GM23338 (cell line): ENCODE results near the gene PIPOX. TPM values are rescaled to one million over a fixed set of nuclear protein-coding genes. Genes with fewer than 3 reads are reported as not detected.

ENCODE experiments used
- ATAC-seq: fragments of 200-7000 bp; cut with Tn5 transposase; 3 replicates; pipeline ENCODE4 v1.9.1; 2020
- DNase-seq: peaks from one replicate; pipeline ENCODE4 v3.0.0-alpha.2; 2015; ENCODE audit warnings: low spot score
- H2AFZ ChIP-seq: fragments of 200-600 bp; sonication (generic); 2 replicates; pipeline ENCODE4 v1.8.0; 2016; ENCODE audit warnings: antibody characterized with exemption, mild to moderate bottlenecking, moderate library complexity
- H3F3A ChIP-seq: fragments of 200-600 bp; sonication (generic); replicated peaks from 2 replicates; pipeline ENCODE4 v1.8.0; 2017; ENCODE audit warnings: antibody characterized with exemption, mixed run types, low read depth
- H3K27ac ChIP-seq: fragments of 200-600 bp; sonication (generic); 2 replicates; pipeline ENCODE4 v1.6.1; 2016; ENCODE audit warnings: low read depth
- H3K27me3 ChIP-seq: fragments of 200-600 bp; sonication (generic); 2 replicates; pipeline ENCODE4 v1.8.0; 2016; ENCODE audit warnings: mild to moderate bottlenecking, mixed run types, moderate library complexity; ENCODE audit not compliant: insufficient read depth
- H3K36me3 ChIP-seq: fragments of 200-600 bp; sonication (generic); 2 replicates; pipeline ENCODE4 v1.8.0; 2016; ENCODE audit warnings: mild to moderate bottlenecking; ENCODE audit not compliant: insufficient read depth
- H3K4me1 ChIP-seq: fragments of 200-600 bp; sonication (generic); 2 replicates; pipeline ENCODE4 v1.8.0; 2016; ENCODE audit warnings: mild to moderate bottlenecking, moderate library complexity; ENCODE audit not compliant: insufficient read depth
- H3K4me2 ChIP-seq: fragments of 200-600 bp; sonication (generic); 2 replicates; pipeline ENCODE4 v1.7.1; 2017; ENCODE audit warnings: mixed run types
- H3K4me3 ChIP-seq: fragments of 200-600 bp; sonication (generic); 2 replicates; pipeline ENCODE4 v1.6.1; 2016; ENCODE audit warnings: mixed run types
- H3K79me2 ChIP-seq: fragments of 200-600 bp; sonication (generic); replicated peaks from 2 replicates; pipeline ENCODE4 v1.8.0; 2017; ENCODE audit warnings: mild to moderate bottlenecking; ENCODE audit not compliant: insufficient read depth
- H3K9me2 ChIP-seq: fragments of 200-600 bp; sonication (generic); 2 replicates; pipeline ENCODE4 v1.8.0; 2017; ENCODE audit not compliant: insufficient read depth
- H4K20me1 ChIP-seq: fragments of 200-600 bp; sonication (generic); replicated peaks from 2 replicates; pipeline ENCODE4 v1.8.0; 2017; ENCODE audit warnings: mild to moderate bottlenecking; ENCODE audit not compliant: insufficient read depth
- H3K27ac Mint-ChIP-seq: 2 replicates; pipeline ENCODE4 v1.8.0; 2020; ENCODE audit warnings: inconsistent platforms, mild to moderate bottlenecking, moderate library complexity, mixed read lengths
- H3K27me3 Mint-ChIP-seq: 3 replicates; pipeline ENCODE4 v1.8.0; 2022; ENCODE audit warnings: low read depth, mild to moderate bottlenecking, moderate library complexity, mixed read lengths, inconsistent platforms; ENCODE audit not compliant: insufficient read depth, poor library complexity
- H3K36me3 Mint-ChIP-seq: 3 replicates; pipeline ENCODE4 v1.8.0; 2021; ENCODE audit warnings: low read depth, mild to moderate bottlenecking, inconsistent platforms, moderate library complexity, mixed read lengths
- H3K4me1 Mint-ChIP-seq: 3 replicates; pipeline ENCODE4 v1.8.0; 2020; ENCODE audit warnings: mild to moderate bottlenecking, inconsistent platforms, mixed read lengths
- H3K4me3 Mint-ChIP-seq: 3 replicates; pipeline ENCODE4 v1.8.0; 2021; ENCODE audit warnings: moderate library complexity, mild to moderate bottlenecking, inconsistent platforms, mixed read lengths
- H3K9me3 Mint-ChIP-seq: 3 replicates; pipeline ENCODE4 v1.8.0; 2020; ENCODE audit warnings: moderate library complexity, mild to moderate bottlenecking, inconsistent platforms, mixed read lengths
- CREB1 ChIP-seq: fragments of 250-450 bp; sonication (Bioruptor Pico); IDR thresholded peaks from 2 replicates; pipeline ENCODE4 v1.5.0; 2020; ENCODE audit warnings: low read depth, mild to moderate bottlenecking, moderate library complexity
- ETS1 ChIP-seq: IDR thresholded peaks from 2 replicates; pipeline ENCODE4 v1.6.1; 2016; ENCODE audit warnings: antibody characterized with exemption
- EZH2 ChIP-seq: fragments of 200-600 bp; sonication (generic); IDR thresholded peaks from one replicate; pipeline ENCODE4 v1.8.0; 2017; ENCODE audit warnings: antibody characterized with exemption, mild to moderate bottlenecking, low read depth; ENCODE audit not compliant: unreplicated experiment
- EZH2phosphoT487 ChIP-seq: fragments of 200-600 bp; sonication (generic); IDR thresholded peaks from one replicate; pipeline ENCODE4 v1.8.1; 2018; ENCODE audit warnings: antibody characterized with exemption; ENCODE audit not compliant: unreplicated experiment
- JUNB ChIP-seq: IDR thresholded peaks from one replicate; pipeline ENCODE4 v1.6.1; 2016; ENCODE audit warnings: antibody characterized with exemption; ENCODE audit not compliant: unreplicated experiment
- NANOG ChIP-seq: IDR thresholded peaks from 2 replicates; pipeline ENCODE4 v1.6.1; 2016; ENCODE audit warnings: antibody characterized with exemption, borderline replicate concordance
- STAT1 ChIP-seq: IDR thresholded peaks from one replicate; pipeline ENCODE4 v1.6.1; 2016; ENCODE audit warnings: antibody characterized with exemption; ENCODE audit not compliant: unreplicated experiment
- ZNF114 ChIP-seq: fragments of 250-450 bp; sonication (Bioruptor Pico); IDR thresholded peaks from 2 replicates; pipeline ENCODE4 v1.5.0; 2020; ENCODE audit warnings: mild to moderate bottlenecking, moderate library complexity
- ZNF331 ChIP-seq: fragments of 250-450 bp; sonication (Bioruptor Pico); IDR thresholded peaks from 2 replicates; pipeline ENCODE4 v1.5.0; 2020; ENCODE audit warnings: low read depth, mild to moderate bottlenecking, moderate library complexity
- ZNF462 ChIP-seq: fragments of 250-450 bp; sonication (Bioruptor Pico); IDR thresholded peaks from 2 replicates; pipeline ENCODE4 v1.5.0; 2020; ENCODE audit warnings: mild to moderate bottlenecking, moderate library complexity
- polyA plus RNA-seq: library from polyadenylated mRNA; unstranded; fragments of >200 nt; fragmentation: Nextera tagmentation; extraction: Ambion mirVana; gene quantifications from 2 replicates; pipeline ENCODE4 v1.2.1, GENCODE V29; 2016
- total RNA-seq: library from RNA; depleted of rRNA; stranded (reverse); fragments of >200 nt; shearing (Covaris generic); gene quantifications from 2 replicates; pipeline ENCODE4 v1.2.3, GENCODE V29; 2014
- TF ChIP-seq, protein P1 (sequence below): IDR thresholded peaks from one replicate; pipeline ENCODE4 v1.6.1; 2018; ENCODE audit warnings: antibody characterized with exemption; ENCODE audit not compliant: unreplicated experiment

The PIPOX gene
- total and polyA plus RNA-seq, 2 experiments from 2014 or later, result 22.6 to 34.6 TPM

DNA sequence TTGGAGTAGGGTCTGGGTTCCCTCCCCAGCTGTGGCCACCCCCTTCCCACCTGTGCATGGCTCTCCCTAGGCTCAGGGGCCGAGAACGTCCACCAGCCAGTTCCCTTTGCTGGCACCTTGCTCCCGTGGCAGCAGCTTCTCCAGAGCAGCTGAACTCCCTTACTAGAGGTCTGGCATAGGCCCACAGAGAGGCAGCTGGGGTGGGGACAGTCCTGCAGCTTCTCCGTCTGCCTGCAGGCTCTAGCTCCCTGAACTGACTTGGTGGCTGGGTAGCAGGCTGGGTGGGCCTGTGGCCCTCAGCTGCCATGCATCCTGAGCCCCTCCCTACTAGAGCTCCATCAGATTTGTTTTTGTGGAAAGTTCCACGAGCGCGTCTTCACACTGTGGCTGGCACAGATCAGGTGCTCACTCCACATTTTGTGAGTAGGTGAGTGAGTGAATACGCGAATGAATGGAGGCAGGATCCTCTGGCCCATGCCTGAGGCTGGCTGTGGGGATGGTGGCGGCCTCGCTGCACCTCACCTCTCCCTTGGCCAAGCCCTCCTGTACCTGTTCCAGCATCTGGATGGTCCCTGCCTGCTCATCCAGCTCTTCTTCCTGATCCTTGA, 51.3 kb downstream of the PIPOX start:
- Mint-ChIP-seq H3K4me3 (no peak overlapping the region), H3K36me3 (peaks cover 56% of the 10 kb centered on the region)

DNA sequence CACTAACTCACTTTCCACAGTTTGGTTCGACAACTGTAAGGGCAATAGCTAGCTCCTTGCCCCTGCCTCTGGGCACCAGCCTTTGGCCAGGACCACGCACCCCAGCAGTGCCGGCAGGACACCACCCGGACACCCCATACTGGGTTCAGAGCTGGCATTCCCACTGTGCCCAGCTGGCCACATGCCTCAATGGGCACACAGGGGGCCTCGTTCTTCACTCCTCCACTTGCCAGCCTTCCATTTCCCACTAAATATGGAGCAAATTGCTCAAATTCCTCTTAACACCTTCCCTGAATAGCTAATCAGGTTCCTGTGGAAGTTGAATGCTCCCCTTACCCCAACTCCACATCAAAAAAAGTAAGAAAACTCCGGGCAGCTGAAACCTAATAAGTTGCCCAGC, 52.5 kb downstream of the PIPOX start:
- no peaks in the 10 kb centered on the region for H3K9me3 Mint-ChIP-seq
- DNase-seq, result no peak
- Histone ChIP-seq H3F3A (peaks cover 6% of the 10 kb centered on the region; the same call in 1 of the 2 replicates), H3K27ac (no peak overlapping the region), H3K4me3 (no peak overlapping the region), H3K4me1 (peaks cover 5% of the 10 kb centered on the region; the same call in 1 of the 2 replicates), H3K27me3 (no peaks in the 10 kb centered on the region), H4K20me1 (no peaks in the 10 kb centered on the region), H2AFZ (no peak overlapping the region), H3K36me3 (no peaks in the 10 kb centered on the region), H3K9me2 (no peaks in the 10 kb centered on the region), H3K79me2 (no peaks in the 10 kb centered on the region), H3K4me2 (no peak overlapping the region)
- peaks cover 49% of the 10 kb centered on the region for H3K36me3 Mint-ChIP-seq
- no peak for ATAC-seq
- H3K27me3 Mint-ChIP-seq, result peaks cover 12% of the 10 kb centered on the region
- H3K4me1 Mint-ChIP-seq, result peaks cover 38% of the 10 kb centered on the region
- H3K27ac Mint-ChIP-seq, result no peak overlapping the region
- H3K4me3 Mint-ChIP-seq, result no peak overlapping the region; the same call in 2 of the 3 replicates
- TF ChIP-seq NANOG, result no peak
- TF ChIP-seq, protein P1, sequence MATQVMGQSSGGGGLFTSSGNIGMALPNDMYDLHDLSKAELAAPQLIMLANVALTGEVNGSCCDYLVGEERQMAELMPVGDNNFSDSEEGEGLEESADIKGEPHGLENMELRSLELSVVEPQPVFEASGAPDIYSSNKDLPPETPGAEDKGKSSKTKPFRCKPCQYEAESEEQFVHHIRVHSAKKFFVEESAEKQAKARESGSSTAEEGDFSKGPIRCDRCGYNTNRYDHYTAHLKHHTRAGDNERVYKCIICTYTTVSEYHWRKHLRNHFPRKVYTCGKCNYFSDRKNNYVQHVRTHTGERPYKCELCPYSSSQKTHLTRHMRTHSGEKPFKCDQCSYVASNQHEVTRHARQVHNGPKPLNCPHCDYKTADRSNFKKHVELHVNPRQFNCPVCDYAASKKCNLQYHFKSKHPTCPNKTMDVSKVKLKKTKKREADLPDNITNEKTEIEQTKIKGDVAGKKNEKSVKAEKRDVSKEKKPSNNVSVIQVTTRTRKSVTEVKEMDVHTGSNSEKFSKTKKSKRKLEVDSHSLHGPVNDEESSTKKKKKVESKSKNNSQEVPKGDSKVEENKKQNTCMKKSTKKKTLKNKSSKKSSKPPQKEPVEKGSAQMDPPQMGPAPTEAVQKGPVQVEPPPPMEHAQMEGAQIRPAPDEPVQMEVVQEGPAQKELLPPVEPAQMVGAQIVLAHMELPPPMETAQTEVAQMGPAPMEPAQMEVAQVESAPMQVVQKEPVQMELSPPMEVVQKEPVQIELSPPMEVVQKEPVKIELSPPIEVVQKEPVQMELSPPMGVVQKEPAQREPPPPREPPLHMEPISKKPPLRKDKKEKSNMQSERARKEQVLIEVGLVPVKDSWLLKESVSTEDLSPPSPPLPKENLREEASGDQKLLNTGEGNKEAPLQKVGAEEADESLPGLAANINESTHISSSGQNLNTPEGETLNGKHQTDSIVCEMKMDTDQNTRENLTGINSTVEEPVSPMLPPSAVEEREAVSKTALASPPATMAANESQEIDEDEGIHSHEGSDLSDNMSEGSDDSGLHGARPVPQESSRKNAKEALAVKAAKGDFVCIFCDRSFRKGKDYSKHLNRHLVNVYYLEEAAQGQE, result no peak
- no peak for TF ChIP-seq CREB1 (CRISPR knock-in tag)
- TF ChIP-seq STAT1, result no peak
- TF ChIP-seq ZNF462 (CRISPR knock-in tag), result no peak
- TF ChIP-seq JUNB, result no peak

More for the DNA sequence above, 51.3 kb downstream of the PIPOX start:
- no peak overlapping the region for H2AFZ ChIP-seq
- no peaks in the 10 kb centered on the region for H4K20me1 ChIP-seq
- H3K27me3 ChIP-seq, result no peaks in the 10 kb centered on the region
- DNase-seq, result no peak
- ATAC-seq, result no peak
- H3F3A ChIP-seq, result peaks cover 6% of the 10 kb centered on the region; the same call in 1 of the 2 replicates
- TF ChIP-seq NANOG (no peak), ETS1 (no peak), ZNF331 (CRISPR knock-in tag) (no peak), EZH2phosphoT487 (no peak), JUNB (no peak), EZH2 (no peak), CREB1 (CRISPR knock-in tag) (no peak), ZNF114 (no peak), STAT1 (no peak)
- H3K4me1 ChIP-seq, result peaks cover 5% of the 10 kb centered on the region; the same call in 1 of the 2 replicates
- H3K27ac ChIP-seq, result no peak overlapping the region
- no peaks in the 10 kb centered on the region for H3K9me2 ChIP-seq
- H3K36me3 ChIP-seq, result no peaks in the 10 kb centered on the region
- Mint-ChIP-seq H3K4me1 (peaks cover 31% of the 10 kb centered on the region), H3K27me3 (peaks cover 16% of the 10 kb centered on the region), H3K27ac (no peak overlapping the region), H3K9me3 (peaks cover 2% of the 10 kb centered on the region; the same call in 1 of the 3 replicates)
- H3K79me2 ChIP-seq, result no peaks in the 10 kb centered on the region
- no peak overlapping the region for H3K4me3 ChIP-seq
- H3K4me2 ChIP-seq, result no peak overlapping the region
